ENCODE measurements around the gene PIEZO2. TPM values are rescaled to one million over a fixed set of nuclear protein-coding genes. Genes with fewer than 3 reads are reported as not detected.

The PIEZO2 gene
- total RNA-seq, 1 experiment from 2014 or later, result 5.5 TPM

DNA sequence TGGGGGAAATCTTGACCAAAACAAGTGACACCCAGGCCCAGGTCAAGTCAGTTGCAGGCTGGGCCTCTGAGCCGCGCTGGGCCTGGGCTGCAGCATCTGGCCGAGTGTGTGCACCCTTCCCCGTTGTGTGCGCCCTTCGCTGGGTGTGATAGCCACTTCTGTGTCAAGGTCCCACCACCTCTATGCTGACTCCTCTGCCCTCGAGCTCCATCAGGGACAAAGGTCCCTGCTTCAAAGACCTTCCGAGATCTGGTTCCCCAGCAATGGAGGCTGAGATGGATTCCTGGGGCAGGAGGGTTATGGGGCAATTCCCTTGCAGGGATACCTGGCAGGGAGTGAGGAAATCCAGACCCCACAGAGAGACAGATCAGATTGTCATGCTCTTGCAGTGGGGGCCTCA lies 93.6 kb downstream of the PIEZO2 start:
- Histone ChIP-seq H3K4me3 (ENCODE audit: low read depth, low read length, poor library complexity, severe bottlenecking) (no peak overlapping the region), H3K9me3 (ENCODE audit: low read depth, low read length, poor library complexity, severe bottlenecking) (no peaks in the 10 kb centered on the region), H3K4me1 (ENCODE audit: insufficient read depth, low read length, poor library complexity, severe bottlenecking) (peaks cover 16% of the 10 kb centered on the region), H3K27me3 (replicated peaks; ENCODE audit: insufficient read depth, low read depth, low read length, poor library complexity) (no peaks in the 10 kb centered on the region), H3K36me3 (ENCODE audit: insufficient read depth, low read length, poor library complexity, severe bottlenecking) (no peaks in the 10 kb centered on the region), H3K27ac (ENCODE audit: low read depth, low read length, poor library complexity, severe bottlenecking) (no peak overlapping the region)
- no peak for TF ChIP-seq EZH2 (IDR thresholded peaks at IDR 0.05; ENCODE audit: borderline replicate concordance, low read depth, low read length, poor library complexity, severe bottlenecking)
- TF ChIP-seq, protein P1, sequence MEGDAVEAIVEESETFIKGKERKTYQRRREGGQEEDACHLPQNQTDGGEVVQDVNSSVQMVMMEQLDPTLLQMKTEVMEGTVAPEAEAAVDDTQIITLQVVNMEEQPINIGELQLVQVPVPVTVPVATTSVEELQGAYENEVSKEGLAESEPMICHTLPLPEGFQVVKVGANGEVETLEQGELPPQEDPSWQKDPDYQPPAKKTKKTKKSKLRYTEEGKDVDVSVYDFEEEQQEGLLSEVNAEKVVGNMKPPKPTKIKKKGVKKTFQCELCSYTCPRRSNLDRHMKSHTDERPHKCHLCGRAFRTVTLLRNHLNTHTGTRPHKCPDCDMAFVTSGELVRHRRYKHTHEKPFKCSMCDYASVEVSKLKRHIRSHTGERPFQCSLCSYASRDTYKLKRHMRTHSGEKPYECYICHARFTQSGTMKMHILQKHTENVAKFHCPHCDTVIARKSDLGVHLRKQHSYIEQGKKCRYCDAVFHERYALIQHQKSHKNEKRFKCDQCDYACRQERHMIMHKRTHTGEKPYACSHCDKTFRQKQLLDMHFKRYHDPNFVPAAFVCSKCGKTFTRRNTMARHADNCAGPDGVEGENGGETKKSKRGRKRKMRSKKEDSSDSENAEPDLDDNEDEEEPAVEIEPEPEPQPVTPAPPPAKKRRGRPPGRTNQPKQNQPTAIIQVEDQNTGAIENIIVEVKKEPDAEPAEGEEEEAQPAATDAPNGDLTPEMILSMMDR (conservative IDR thresholded peaks at IDR 0.05; ENCODE audit: low read depth, low read length), result no peak
- BruUV-seq (replicated peaks), result no TSS peak
- ChIA-PET CTCF (no interaction called here), POLR2A (ENCODE audit: low non-redundant PET) (no interaction called here)
- intact Hi-C loops (cut with micrococcal nuclease; ENCODE audit: unreplicated experiment), result no loop called here
- no peak for DNase-seq (ENCODE audit: low spot score)

DNA sequence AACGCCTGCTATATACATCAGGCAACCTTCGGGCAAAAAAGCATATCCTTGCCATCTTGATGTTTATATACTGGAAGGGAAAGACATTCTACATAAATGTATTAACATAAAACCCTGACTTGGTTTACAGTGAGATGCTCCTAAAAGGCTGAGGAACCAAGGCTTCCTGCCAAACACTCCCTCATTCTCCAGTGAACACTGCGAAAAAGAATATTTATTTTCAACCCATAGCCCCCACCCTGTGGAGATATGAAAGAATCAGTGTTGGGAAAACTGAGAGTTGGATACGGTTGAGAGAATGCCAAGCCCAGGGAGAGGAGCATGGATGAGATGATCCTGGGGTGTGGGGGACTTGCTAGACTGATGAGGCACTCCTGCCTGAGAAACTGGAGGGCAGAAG lies 94.9 kb downstream of the PIEZO2 start:
- ChIA-PET POLR2A (ENCODE audit: low non-redundant PET) (no interaction called here), CTCF (no interaction called here)
- Histone ChIP-seq H3K4me1 (ENCODE audit: insufficient read depth, low read length, poor library complexity, severe bottlenecking) (peaks cover 16% of the 10 kb centered on the region), H3K4me3 (ENCODE audit: low read depth, low read length, poor library complexity, severe bottlenecking) (no peak overlapping the region), H3K9me3 (ENCODE audit: low read depth, low read length, poor library complexity, severe bottlenecking) (no peaks in the 10 kb centered on the region), H3K27me3 (replicated peaks; ENCODE audit: insufficient read depth, low read depth, low read length, poor library complexity) (no peaks in the 10 kb centered on the region), H3K27ac (ENCODE audit: low read depth, low read length, poor library complexity, severe bottlenecking) (no peak overlapping the region), H3K36me3 (ENCODE audit: insufficient read depth, low read length, poor library complexity, severe bottlenecking) (no peaks in the 10 kb centered on the region)
- DNase-seq (ENCODE audit: low spot score), result no peak
- BruUV-seq (replicated peaks), result no TSS peak
- TF ChIP-seq, protein P1 (conservative IDR thresholded peaks at IDR 0.05; ENCODE audit: low read depth, low read length), result no peak
- no peak for TF ChIP-seq EZH2 (IDR thresholded peaks at IDR 0.05; ENCODE audit: borderline replicate concordance, low read depth, low read length, poor library complexity, severe bottlenecking)
- intact Hi-C loops (cut with micrococcal nuclease; ENCODE audit: unreplicated experiment), result no loop called here

DNA sequence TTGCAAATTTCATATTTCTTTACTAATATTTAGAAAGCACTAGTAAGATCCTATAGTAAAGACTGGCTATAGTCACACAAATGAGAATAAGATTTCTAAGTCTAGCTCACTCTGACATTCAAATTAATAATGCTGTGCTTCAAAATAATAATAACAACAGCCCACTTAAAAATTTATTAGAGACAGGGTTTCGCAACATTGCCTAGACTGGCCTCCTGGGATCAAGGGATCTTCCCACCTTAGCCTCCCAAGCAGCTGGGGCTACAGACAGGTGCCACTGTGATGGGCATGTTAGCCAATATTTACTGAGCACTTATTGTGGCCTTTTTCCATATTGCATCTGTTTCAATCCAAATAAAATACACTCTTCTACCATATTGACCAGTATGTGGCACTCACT lies 96.1 kb downstream of the PIEZO2 start:
- Histone ChIP-seq H3K9me3 (ENCODE audit: low read depth, low read length, poor library complexity, severe bottlenecking) (no peaks in the 10 kb centered on the region), H3K36me3 (ENCODE audit: insufficient read depth, low read length, poor library complexity, severe bottlenecking) (no peaks in the 10 kb centered on the region), H3K4me1 (ENCODE audit: insufficient read depth, low read length, poor library complexity, severe bottlenecking) (peaks cover 16% of the 10 kb centered on the region), H3K27ac (ENCODE audit: low read depth, low read length, poor library complexity, severe bottlenecking) (no peak overlapping the region), H3K27me3 (replicated peaks; ENCODE audit: insufficient read depth, low read depth, low read length, poor library complexity) (no peaks in the 10 kb centered on the region), H3K4me3 (ENCODE audit: low read depth, low read length, poor library complexity, severe bottlenecking) (no peak overlapping the region)
- ChIA-PET CTCF (no interaction called here), POLR2A (ENCODE audit: low non-redundant PET) (no interaction called here)
- no peak for DNase-seq (ENCODE audit: low spot score)
- BruUV-seq (replicated peaks), result no TSS peak
- no peak for TF ChIP-seq EZH2 (IDR thresholded peaks at IDR 0.05; ENCODE audit: borderline replicate concordance, low read depth, low read length, poor library complexity, severe bottlenecking)
- TF ChIP-seq, protein P1 (conservative IDR thresholded peaks at IDR 0.05; ENCODE audit: low read depth, low read length), result no peak
- intact Hi-C loops (cut with micrococcal nuclease; ENCODE audit: unreplicated experiment), result no loop called here
